OCI-LY1 (cell line): ENCODE results near the gene CACNG7.

Source experiments
- H2AFZ ChIP-seq: fragments of 200-600 bp; sonication (generic), shearing (Covaris generic); 2 replicates; pipeline ENCODE4 v1.6.0; 2014; ENCODE audit warnings: antibody characterized with exemption, mild to moderate bottlenecking, low read length
- H3F3A ChIP-seq: fragments of 200-600 bp; sonication (generic), shearing (Covaris generic); 2 replicates; pipeline ENCODE4 v1.6.0; 2014; ENCODE audit warnings: mild to moderate bottlenecking, antibody characterized with exemption, low read length, moderate library complexity; ENCODE audit not compliant: insufficient read depth
- H3K27ac ChIP-seq: fragments of 200-600 bp; sonication (generic); 2 replicates; pipeline ENCODE4 v1.5.1; 2014; ENCODE audit warnings: low read length, mixed run types, mild to moderate bottlenecking, low read depth; ENCODE audit not compliant: poor library complexity, severe bottlenecking
- H3K27me3 ChIP-seq: fragments of 200-600 bp; sonication (generic); 2 replicates; pipeline ENCODE4 v1.6.0; 2014; ENCODE audit warnings: antibody characterized with exemption, mild to moderate bottlenecking, low read length, moderate library complexity; ENCODE audit not compliant: insufficient read depth
- H3K36me3 ChIP-seq: fragments of 200-600 bp; sonication (generic); 2 replicates; pipeline ENCODE4 v1.6.1; 2014; ENCODE audit warnings: mild to moderate bottlenecking, antibody characterized with exemption, low read length, moderate library complexity, mixed read lengths; ENCODE audit not compliant: insufficient read depth
- H3K4me1 ChIP-seq: fragments of 200-600 bp; sonication (generic); 2 replicates; pipeline ENCODE4 v1.5.1; 2014; ENCODE audit warnings: mild to moderate bottlenecking, low read length, moderate library complexity; ENCODE audit not compliant: insufficient read depth, severe bottlenecking
- H3K4me2 ChIP-seq: fragments of 200-600 bp; sonication (generic), shearing (Covaris generic); 2 replicates; pipeline ENCODE4 v1.6.1; 2014; ENCODE audit warnings: low read length
- H3K4me3 ChIP-seq: fragments of 200-600 bp; sonication (generic); 2 replicates; pipeline ENCODE4 v1.5.1; 2014; ENCODE audit warnings: low read length, low read depth, mild to moderate bottlenecking, mixed read lengths; ENCODE audit not compliant: poor library complexity, severe bottlenecking
- H3K79me2 ChIP-seq: fragments of 200-600 bp; shearing (Covaris generic); 2 replicates; pipeline ENCODE4 v1.6.1; 2016; ENCODE audit warnings: mixed run types, low read length, mixed read lengths; ENCODE audit not compliant: insufficient read depth
- H3K9ac ChIP-seq: fragments of 200-600 bp; sonication (generic), shearing (Covaris generic); 2 replicates; pipeline ENCODE4 v1.6.1; 2014; ENCODE audit warnings: mild to moderate bottlenecking, low read length, mixed read lengths
- H3K9me2 ChIP-seq: fragments of 200-600 bp; sonication (generic), shearing (Covaris generic); 2 replicates; pipeline ENCODE4 v1.6.1; 2014; ENCODE audit warnings: low read depth, mild to moderate bottlenecking, low read length, mixed read lengths
- H3K9me3 ChIP-seq: fragments of 200-600 bp; shearing (Covaris generic); 2 replicates; pipeline ENCODE4 v1.6.1; 2014; ENCODE audit warnings: low read length, mixed read lengths
- H4K20me1 ChIP-seq: fragments of 200-600 bp; sonication (generic), shearing (Covaris generic); 2 replicates; pipeline ENCODE4 v1.6.0; 2016; ENCODE audit warnings: mild to moderate bottlenecking, low read length; ENCODE audit not compliant: insufficient read depth
- EZH2 ChIP-seq: fragments of 200-600 bp; sonication (generic), shearing (Covaris generic); IDR thresholded peaks from 2 replicates; pipeline ENCODE4 v1.8.0; 2017; ENCODE audit warnings: borderline replicate concordance, mixed run types, mild to moderate bottlenecking, antibody characterized with exemption, low read length, moderate library complexity, mixed read lengths
- TF ChIP-seq, protein P1 (sequence below): fragments of 200-600 bp; sonication (generic), shearing (Covaris generic); IDR thresholded peaks from 2 replicates; pipeline ENCODE4 v1.5.1; 2017; ENCODE audit warnings: mild to moderate bottlenecking, antibody characterized with exemption, low read length, moderate library complexity, mixed read lengths

Gene CACNG7

DNA sequence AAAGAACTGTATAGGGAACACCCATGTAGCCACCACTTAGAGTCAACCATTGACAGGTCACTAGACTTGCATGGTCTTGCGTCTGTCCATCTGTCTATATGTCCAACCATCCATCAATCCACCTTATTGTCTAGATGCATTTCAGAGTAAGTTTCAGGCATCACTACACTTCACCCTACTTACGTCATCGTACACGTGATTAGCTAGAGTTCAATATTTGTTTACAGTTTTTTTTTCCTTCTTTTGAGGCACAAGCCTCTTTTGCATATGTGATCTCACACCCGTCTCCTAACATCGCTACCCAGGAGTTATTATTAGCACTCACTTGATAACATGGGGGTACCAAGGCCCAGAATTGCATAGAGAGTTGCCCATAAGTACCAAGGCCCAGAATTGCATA is 6.9 kb downstream of the CACNG7 start:
- H3K4me2 ChIP-seq: no peak overlapping the region
- TF ChIP-seq, protein P1, sequence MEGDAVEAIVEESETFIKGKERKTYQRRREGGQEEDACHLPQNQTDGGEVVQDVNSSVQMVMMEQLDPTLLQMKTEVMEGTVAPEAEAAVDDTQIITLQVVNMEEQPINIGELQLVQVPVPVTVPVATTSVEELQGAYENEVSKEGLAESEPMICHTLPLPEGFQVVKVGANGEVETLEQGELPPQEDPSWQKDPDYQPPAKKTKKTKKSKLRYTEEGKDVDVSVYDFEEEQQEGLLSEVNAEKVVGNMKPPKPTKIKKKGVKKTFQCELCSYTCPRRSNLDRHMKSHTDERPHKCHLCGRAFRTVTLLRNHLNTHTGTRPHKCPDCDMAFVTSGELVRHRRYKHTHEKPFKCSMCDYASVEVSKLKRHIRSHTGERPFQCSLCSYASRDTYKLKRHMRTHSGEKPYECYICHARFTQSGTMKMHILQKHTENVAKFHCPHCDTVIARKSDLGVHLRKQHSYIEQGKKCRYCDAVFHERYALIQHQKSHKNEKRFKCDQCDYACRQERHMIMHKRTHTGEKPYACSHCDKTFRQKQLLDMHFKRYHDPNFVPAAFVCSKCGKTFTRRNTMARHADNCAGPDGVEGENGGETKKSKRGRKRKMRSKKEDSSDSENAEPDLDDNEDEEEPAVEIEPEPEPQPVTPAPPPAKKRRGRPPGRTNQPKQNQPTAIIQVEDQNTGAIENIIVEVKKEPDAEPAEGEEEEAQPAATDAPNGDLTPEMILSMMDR: no peak
- TF ChIP-seq EZH2: no peak
- no peak overlapping the region for H2AFZ ChIP-seq
- no peak overlapping the region for H3K4me3 ChIP-seq
- no peaks in the 10 kb centered on the region for H3K9me2 ChIP-seq
- H3K27me3 ChIP-seq: no peaks in the 10 kb centered on the region
- no peaks in the 10 kb centered on the region for H4K20me1 ChIP-seq
- H3K36me3 ChIP-seq: no peaks in the 10 kb centered on the region
- no peaks in the 10 kb centered on the region for H3K4me1 ChIP-seq
- H3K27ac ChIP-seq: no peak overlapping the region
- no peak overlapping the region for H3K9ac ChIP-seq
- no peaks in the 10 kb centered on the region for H3F3A ChIP-seq
- H3K79me2 ChIP-seq: no peaks in the 10 kb centered on the region
- H3K9me3 ChIP-seq: no peaks in the 10 kb centered on the region

DNA sequence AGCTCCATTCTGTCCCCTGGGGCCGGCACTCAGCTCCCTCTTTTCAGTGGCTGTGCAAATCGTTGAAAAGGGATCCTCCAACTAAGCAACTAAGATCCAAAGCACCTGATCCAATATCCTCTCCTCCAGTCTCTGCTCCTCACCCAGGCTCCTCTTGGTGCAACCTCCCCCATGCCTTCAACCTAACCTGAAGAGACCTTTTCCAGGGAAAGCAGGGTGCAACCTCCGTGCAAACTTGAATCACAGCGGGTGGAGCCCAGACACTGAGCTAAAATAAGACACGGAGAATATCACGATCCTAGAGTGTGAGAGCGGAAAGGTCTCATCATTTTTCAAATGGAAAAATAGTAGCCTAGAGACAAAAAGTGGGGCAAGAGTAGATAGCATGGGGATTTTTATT is 8.3 kb downstream of the CACNG7 start:
- H3K79me2 ChIP-seq: no peaks in the 10 kb centered on the region
- H2AFZ ChIP-seq: no peak overlapping the region
- H3K27ac ChIP-seq: no peak overlapping the region
- H3F3A ChIP-seq: no peaks in the 10 kb centered on the region
- no peak for TF ChIP-seq EZH2
- no peaks in the 10 kb centered on the region for H3K9me3 ChIP-seq
- no peak overlapping the region for H3K4me2 ChIP-seq
- no peaks in the 10 kb centered on the region for H3K27me3 ChIP-seq
- no peaks in the 10 kb centered on the region for H4K20me1 ChIP-seq
- H3K36me3 ChIP-seq: no peaks in the 10 kb centered on the region
- H3K4me1 ChIP-seq: no peaks in the 10 kb centered on the region
- H3K9ac ChIP-seq: no peak overlapping the region
- H3K4me3 ChIP-seq: no peak overlapping the region
- no peaks in the 10 kb centered on the region for H3K9me2 ChIP-seq

DNA sequence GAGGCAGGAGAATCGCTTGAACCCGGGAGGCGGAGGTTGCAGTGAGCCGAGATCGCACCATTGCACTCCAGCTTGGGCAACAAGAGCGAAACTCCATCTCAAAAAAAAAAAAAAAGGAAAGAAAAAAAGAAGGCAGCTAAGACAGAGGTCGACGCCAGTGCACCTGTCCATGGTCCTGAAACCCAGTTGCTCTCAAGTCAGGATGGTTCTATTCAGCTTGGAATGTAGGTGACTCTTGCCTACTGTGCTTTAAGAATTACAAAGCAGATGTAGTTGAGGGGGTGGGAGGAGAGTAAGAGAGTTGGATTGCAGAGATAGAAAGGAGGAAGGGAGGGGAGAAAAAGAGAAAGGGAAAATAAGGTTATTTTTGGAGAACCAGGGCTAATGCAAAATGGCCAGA is 18.7 kb downstream of the CACNG7 start:
- H3K27ac ChIP-seq: no peak overlapping the region
- no peak overlapping the region for H3K4me3 ChIP-seq
- H3K4me2 ChIP-seq: no peak overlapping the region
- no peaks in the 10 kb centered on the region for H3K79me2 ChIP-seq
- no peak for TF ChIP-seq EZH2
- TF ChIP-seq, protein P1: no peak
- H2AFZ ChIP-seq: no peak overlapping the region
- no peaks in the 10 kb centered on the region for H3K4me1 ChIP-seq
- no peaks in the 10 kb centered on the region for H3F3A ChIP-seq
- H3K9ac ChIP-seq: no peak overlapping the region
- no peaks in the 10 kb centered on the region for H4K20me1 ChIP-seq
- no peaks in the 10 kb centered on the region for H3K27me3 ChIP-seq
- no peaks in the 10 kb centered on the region for H3K36me3 ChIP-seq
- no peaks in the 10 kb centered on the region for H3K9me2 ChIP-seq
- no peaks in the 10 kb centered on the region for H3K9me3 ChIP-seq

DNA sequence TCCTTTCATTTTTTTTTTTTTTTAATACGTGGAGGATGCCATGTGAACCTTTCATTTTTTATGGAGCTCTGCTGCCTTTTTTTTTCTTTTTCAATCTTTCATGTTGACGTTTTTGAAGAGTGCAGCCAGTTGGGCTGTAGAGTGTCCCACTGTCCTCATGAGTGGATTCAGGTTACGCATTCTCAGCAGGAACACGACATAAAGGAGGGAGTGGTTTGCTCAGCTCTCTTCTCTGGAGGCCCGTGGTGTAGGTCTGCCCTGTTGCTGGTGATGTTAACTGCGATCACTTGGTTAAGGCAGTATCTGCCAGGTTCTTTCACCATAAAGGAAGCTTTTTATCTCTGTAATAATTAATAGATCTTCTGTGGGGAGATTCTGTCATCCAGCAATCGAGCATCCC is 27.0 kb downstream of the CACNG7 start:
- H3K9ac ChIP-seq: no peak overlapping the region
- no peak for TF ChIP-seq EZH2
- TF ChIP-seq, protein P1: no peak
- no peak overlapping the region for H3K4me3 ChIP-seq
- H3K27ac ChIP-seq: no peak overlapping the region
- no peaks in the 10 kb centered on the region for H3K79me2 ChIP-seq
- H3K4me2 ChIP-seq: no peak overlapping the region
- no peaks in the 10 kb centered on the region for H3K36me3 ChIP-seq
- no peaks in the 10 kb centered on the region for H3K4me1 ChIP-seq
- H2AFZ ChIP-seq: no peak overlapping the region
- no peaks in the 10 kb centered on the region for H3K27me3 ChIP-seq
- no peaks in the 10 kb centered on the region for H3K9me3 ChIP-seq
- H3F3A ChIP-seq: no peaks in the 10 kb centered on the region
- H4K20me1 ChIP-seq: no peaks in the 10 kb centered on the region
- H3K9me2 ChIP-seq: no peaks in the 10 kb centered on the region
